RKO (cell line): ENCODE results near the gene MINDY1.
A peak's percentile ranks its signal among the peaks of the same experiment; 100 is the strongest.

ENCODE experiments used
- DNase-seq: peaks from one replicate; pipeline ENCODE4 v3.0.0-alpha.2; 2016; ENCODE audit warnings: low spot score

The MINDY1 gene

DNA sequence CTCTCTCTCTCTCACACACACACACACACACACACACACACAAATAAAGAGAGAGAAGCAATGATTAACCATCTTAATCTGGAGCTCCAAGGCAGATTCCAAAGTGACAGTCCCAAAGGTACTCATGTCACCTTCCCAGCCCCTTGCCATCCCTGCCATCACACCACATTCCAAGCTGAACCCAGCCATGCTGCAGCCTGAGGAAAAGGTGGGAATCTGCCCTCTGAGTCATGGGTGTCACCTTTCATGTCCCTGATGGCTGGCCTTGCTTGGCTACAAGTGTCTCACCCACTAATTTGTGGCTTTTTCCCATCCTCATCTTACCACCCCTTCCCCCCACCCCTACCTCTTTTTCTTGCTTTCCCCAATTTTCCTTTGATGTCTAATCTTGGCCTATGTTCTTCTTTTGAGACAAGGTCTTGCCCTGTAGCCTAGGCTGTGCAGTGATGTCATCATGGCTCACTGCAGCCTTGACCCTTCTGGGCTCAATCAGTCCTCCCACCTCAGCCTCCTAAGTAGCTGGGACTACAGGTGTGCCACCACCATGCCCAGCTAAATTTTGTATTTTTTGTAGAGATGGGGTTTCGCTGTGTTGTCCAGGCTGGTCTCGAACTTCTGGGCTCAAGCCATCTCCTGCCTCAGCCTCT is 21.4 kb downstream of the MINDY1 start:
- no peak for DNase-seq

- DNase-seq = no peak
Measured at GRCh38 chr1:150981805-150982712, 24.6 kb downstream of the MINDY1 start, which contains the start of gene ANXA9. Gene ANXA9, plus strand, starts transcription at chr1:150982292. Its CDS starts 814 bp downstream, at chr1:150983106.

GRCh38 chr1:150981177-150981804 is 25.4 kb downstream of the MINDY1 start:
- no peak for DNase-seq

- DNase-seq = peak; percentile 88
Measured at GRCh38 chr1:150979092-150980056, 27.3 kb downstream of the MINDY1 start.

DNA sequence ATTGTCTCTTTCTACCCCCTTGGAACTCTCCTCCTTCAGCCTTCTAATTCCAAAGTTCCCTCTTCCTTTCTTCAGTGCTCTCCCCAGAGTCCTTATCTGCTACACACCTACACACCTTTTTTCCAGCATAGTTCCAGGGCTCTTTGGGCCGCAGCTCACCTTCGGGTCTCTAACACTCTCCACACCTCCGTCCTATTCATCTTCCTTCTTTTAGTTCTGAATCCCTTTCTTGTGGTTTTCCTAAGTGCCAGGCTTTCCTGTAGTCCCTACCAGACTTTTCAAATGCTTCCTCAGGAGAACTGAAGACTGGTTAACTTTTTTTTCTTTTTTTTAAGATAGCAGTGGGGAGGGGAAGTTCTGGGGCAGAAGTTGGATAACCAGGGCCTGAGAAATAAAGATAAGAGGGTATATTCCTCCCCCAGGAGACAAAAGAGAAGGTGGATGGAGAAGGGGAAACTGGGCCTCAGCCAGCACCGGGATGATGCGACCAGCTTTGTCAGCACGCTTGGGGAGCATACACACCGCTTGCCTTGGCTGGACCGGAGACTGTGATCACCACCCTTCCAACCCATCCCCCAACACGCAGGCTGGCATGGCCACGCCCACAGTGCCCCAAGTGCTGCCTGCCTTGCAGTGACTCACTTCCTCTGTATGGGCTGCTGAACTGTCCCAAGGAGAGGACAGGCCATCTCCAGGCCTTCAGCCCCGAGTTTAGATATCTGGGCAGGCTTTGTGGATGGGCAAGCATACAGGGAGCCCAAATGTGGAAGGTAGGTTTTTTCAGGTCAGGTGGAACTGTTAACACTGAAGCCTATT is 29.6 kb downstream of the MINDY1 start:
- peak; percentile 77 for DNase-seq

GRCh38 chr1:150976401-150976821 is 30.3 kb downstream of the MINDY1 start:
- no peak for DNase-seq

DNA sequence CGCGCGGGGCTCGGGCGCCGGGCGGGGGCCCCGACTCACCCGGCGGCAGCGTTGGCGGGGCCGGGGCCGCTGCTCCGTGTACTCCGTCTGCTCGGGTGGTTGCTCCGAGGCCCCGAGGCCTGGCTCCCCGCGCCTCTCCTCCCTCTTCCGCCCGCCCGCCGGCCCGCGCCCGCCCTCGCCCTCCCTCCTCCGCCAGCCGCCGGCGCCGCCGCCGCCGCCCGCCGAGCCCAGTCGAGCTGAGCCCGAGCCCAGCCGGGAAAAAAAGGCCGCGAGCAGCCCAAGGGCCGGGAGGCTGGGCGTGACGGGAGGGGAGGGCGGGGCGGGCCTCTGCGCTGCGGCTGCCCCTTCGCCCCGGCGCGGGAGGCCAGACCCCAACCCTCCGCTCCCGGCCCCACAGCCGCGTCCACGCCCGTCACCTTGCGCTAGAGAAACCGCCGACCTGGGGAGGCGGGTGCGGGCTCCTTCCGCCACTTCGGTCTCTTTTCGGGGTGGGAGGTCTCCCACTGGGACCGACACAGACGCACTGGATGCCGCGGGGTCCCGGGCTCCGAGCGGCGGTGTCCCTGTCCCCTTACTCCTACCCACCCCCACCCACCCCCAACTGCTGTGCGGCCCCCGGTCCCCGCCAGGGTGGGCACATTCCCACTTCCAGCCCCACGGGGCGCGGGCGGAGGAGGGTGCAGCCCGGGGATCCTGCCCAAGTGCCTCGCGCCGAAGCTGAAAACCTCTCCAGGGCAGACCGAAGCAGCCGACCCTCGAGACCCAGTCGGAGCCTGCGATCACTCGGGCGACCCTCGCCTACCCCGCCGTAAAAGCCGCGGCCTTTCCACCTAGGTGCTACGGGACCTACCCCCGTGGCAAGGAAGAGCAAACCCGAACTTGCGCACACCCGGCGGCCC is 31.9 kb downstream of the MINDY1 start, which contains the start of gene CERS2:
CERS2 (minus strand) TSS at position 256 of the 899 bp plus-strand sequence. CDS start 5,745 bp downstream, outside the sequence.
- peak; percentile 60 for DNase-seq

DNA sequence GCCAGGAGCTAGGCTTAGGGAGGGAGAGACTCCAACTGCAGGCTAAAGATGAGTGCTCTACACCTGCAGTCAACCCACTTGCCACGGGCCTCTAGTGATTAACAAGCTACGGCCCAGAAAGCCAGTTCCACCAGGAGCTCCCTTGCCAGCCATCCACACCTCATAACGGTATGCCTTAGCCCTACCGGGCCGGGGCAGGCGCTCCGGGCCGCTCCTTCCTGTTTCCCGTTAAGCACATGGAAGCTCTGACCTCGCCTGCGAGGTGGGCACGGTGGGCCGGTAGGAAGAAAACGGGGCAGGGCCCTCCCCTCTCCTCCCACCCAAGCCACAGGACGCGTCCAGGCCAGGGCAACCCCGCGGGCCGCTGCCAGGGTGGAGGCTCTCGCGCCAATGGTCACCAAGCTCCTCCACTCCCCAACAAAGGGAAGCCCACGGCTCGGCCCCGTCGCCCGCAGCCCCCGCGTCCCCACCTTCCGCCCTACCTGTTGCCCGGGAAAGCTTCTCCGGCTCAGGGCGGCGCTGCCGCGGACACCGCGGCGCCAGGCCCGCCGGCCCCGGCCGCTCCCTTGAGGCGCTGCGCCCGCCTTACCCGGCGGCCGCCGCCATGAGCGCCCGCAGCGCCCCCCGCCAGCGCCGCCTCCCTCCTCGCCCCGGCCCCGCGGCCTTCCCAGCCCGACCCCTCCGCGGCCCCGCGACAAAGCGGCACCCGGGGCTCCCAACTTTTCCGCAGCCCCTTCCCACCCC is 32.7 kb downstream of the MINDY1 start:
- DNase-seq = peak; percentile 46

DNA sequence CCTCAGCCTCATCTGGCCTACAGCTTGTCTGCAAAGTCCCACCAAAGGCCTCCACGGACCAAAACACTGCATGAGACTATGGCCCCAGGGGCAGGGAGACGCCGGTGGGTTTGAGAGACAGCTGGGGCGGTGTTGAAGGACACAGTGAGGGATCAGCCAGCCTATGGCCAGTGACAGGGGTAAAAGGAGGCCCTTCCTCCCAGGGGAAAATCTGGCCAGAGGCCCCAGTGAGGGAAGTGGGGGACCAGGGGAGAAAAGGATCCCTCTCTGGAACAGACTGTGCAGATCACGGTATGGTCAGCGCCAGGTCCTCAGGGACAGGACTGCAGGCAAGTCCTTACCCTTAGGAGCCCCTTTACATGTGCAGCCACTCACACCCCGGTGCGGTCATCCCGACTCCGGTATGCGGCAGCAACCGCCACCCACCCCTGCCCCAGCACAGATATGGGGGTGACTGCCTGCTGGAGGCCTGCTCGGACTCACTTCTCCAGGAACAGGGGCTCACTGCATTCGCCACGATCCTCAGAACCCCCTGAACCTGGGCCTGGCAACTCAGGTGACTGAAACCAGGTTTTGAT is 33.4 kb downstream of the MINDY1 start:
- peak; percentile 66 for DNase-seq

- no peak for DNase-seq
Measured at GRCh38 chr1:150972417-150972940, 34.2 kb downstream of the MINDY1 start.

DNA sequence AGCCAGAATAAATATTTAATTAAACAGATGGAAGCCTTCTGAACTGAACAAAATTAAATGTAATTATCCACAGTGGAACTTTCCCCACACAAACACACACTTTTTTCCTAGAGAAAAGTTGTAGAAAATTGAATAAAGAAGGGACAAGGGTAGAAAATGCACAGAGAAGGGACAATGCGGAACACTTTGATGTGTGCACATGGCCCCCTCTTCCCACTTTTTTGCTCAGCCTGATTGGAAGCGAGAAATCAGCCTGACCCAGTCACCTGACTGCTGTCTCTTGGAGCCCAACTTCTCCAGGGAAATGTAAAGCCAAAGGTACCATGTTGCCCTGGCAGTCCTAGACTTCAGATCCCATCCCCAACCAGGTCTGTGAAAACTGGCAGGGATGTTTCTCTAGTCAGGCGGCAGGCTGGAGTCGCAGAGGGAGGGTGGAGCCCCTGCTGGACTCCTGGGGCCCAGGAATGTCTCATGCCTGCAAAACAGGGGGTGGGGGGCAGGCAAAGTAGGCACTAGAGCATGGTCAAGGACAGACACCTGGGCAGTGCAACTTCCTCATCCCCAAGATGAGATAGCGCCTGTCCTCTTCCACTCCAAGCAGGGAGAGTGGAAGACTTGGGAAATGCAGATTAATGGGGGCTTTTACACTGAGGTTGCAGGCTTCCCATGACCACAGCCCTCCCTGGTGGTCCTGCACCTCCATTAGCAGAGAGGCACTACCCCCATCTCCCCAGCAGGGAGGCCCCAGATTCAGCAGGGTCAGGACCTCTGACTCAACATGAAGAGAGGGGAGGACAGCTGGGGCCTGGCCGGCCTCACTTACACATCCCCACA is 34.9 kb downstream of the MINDY1 start:
- peak; percentile 61 for DNase-seq

DNA sequence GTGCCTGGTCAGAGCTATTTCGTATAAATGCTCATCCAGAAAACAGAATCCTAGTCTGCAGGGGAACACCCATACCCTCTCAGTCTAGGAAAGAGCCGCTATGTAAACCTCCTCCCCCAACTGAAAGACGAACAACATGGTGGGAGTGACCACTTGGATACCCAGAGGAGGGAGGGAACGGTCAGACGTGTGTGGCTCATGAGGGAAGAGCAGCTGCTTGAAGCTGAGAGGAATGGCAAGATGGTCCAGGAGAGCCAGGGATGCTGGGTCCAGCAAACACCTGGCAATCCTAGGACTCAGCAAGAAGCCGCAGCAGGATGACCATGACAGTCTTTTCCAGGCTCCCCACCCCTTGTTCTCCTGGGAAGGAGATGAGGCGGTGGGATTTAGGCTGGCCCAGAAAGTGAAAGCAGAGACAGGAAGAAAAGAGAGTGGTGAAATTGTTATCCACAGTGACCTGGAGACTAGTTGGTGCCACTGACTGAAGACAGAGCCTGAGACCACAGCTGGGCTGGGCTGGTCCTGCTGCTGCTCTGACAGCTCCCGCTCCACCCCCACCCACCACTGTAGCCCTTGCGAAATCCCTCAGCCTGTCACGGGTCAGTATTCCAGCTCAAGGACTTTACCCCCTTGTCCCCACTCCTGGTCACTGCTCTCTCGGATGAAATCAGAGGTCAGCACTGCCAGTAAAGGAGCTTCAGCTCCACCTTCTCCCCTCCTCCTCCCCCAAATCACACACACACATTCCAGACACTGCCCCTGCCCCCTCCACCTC is 35.7 kb downstream of the MINDY1 start:
- DNase-seq = no peak

DNA sequence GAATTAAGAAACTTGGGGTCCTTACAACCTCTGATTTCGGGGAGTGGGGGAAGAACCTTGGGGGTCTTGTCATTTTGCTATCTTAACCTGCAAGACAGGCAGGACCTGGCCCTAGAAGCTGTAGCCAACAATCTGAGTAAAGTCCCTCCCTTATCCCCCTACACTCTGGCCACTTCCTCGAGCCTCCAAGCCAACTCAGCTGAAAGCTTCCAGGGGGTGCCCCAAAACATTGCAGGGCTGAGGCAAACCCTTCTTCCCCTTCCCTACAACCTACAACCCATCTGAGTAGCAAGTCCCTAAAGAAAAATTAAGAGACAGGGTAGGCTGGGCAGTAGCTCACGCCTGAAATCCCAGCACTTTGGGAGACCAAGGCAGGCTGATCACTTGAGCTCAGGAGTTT is 37.1 kb downstream of the MINDY1 start:
- no peak for DNase-seq

DNA sequence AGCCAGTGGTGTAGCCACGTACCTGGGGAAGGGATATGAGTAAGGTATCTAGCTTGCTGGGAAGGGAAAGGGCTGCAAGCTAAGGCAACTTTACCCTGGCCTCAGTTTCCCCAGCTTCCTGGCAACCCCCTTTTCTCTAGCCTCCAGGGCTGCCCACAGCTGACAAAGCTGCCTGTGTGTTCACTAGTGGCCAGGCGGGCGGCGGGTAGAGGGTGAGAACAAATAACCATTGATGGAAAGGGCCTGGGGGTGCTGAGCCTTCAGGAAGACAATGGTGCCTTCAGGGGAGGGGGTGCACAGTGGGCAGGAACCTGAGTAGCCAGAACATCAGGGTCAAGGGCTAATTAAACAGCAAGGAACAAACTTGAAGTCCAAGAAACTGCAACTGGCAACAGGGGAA is 38.2 kb downstream of the MINDY1 start:
- no peak for DNase-seq

GRCh38 chr1:150967936-150968335 is 38.8 kb downstream of the MINDY1 start:
- DNase-seq = no peak

DNA sequence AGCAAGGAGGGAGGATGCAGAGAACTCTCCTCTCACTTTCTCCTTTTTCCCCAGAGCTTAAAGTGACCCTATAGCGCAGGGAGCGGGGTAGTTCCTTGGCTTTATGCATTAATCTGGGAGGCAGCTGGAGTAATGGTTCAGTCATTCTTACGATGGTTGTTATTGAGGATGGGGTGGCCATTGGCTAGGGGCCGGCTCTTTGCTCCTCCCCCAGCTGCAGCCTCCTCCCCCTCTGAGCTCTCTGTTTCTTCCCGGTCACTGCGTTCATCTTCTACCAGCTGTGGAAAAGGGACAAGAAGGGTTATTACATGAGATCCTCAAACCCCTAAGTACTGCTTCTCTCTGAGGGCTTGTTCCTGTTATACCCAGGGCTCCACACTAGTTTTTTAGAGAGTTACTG is 40.7 kb downstream of the MINDY1 start:
- DNase-seq = no peak
